Tibial artery (tissue), 4 donors: ENCODE measurements around the gene BTN3A1.
"Not testable (repeated sequence)": the region's sequence is repeated elsewhere in the genome, so short reads cannot be mapped to it uniquely, and the experiment has no call there.

ENCODE experiments used
- DNase-seq, 2 donors: peaks; one replicate each; pipeline ENCODE4 v3.0.0-alpha.2; 2019
- H3K27ac ChIP-seq, 2 donors: fragments of 200-600 bp; sonication (generic) in 1 of 2; 1 replicate in 1 of 2; 2 replicates in 1 of 2; pipeline ENCODE4 v1.5.1; 2018 to 2019; ENCODE audit warnings: mild to moderate bottlenecking in 1 of 2
- H3K27me3 ChIP-seq, 2 donors: fragments of 200-600 bp; sonication (generic) in 1 of 2; one replicate each; pipeline versions ENCODE4 v1.5.1 to v1.6.0; 2016 to 2019
- H3K36me3 ChIP-seq, 3 donors: fragments of 200-600 bp; sonication (generic) in 2 of 3; one replicate each; pipeline ENCODE4 v1.5.1; 2016 to 2019; ENCODE audit warnings: mild to moderate bottlenecking in 2 of 3
- H3K4me1 ChIP-seq, 4 donors: fragments of 200-600 bp; sonication (generic) in 2 of 4; 1 replicate in 3 of 4; 2 replicates in 1 of 4; pipeline ENCODE4 v1.5.1; 2016 to 2019
- H3K4me3 ChIP-seq, 2 donors: fragments of 200-600 bp; sonication (generic) in 1 of 2; 1 replicate in 1 of 2; 2 replicates in 1 of 2; pipeline ENCODE4 v1.5.1; 2018 to 2019; ENCODE audit warnings: mild to moderate bottlenecking in 2 of 2
- H3K9me3 ChIP-seq, 3 donors: fragments of 200-600 bp; sonication (generic) in 1 of 3; one replicate each; pipeline ENCODE4 v1.5.1; 2016 to 2019
- CTCF ChIP-seq, 2 experiments: fragments of 200-600 bp in 1 of 2; fragments of 450-650 bp in 1 of 2; IDR thresholded peaks; one replicate each; pipeline ENCODE4 v1.5.1; 2017 to 2019; ENCODE audit warnings: antibody characterized with exemption in 2 of 2, mild to moderate bottlenecking in 1 of 2, moderate library complexity in 1 of 2
- intact Hi-C: fragments of 100-400 bp; cut with DNase I; formaldehyde crosslinking; loops from one replicate; pipeline ENCODE4 v1.15.0; 2023; ENCODE audit warnings: low total_unique reads

The BTN3A1 gene

GRCh38 chr6:26363882-26364701, 38.0 kb upstream of the BTN3A1 start:
- DNase-seq, result no peak

DNA sequence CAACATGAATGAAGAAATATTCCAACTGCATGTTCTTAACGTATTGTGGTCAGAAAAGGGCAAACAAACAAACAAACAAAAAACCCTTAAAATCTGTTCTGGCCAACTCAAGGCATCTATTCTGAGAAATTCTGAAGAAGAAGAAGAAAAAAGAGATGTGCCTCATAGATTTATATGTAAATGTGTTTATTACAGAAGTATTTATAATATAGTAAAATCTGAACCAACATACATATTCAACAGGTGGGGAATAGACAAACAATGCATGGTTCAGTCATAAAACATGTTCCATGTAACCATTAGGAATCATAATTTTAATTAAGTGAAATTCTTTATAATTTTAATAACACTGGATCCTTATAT, 36.5 kb upstream of the BTN3A1 start:
- intact Hi-C loops, result loop anchor here (5.0 to 10.0 kb wide), 2 partner anchors 37 to 69 kb away; partner anchors contain the start of gene BTN3A1
- TF ChIP-seq CTCF (IDR thresholded peaks at IDR 0.05), result no peak
- Histone ChIP-seq H3K4me3 (peak overlapping the region; percentile 61 to 65), H3K9me3 (no peaks in the 10 kb centered on the region), H3K36me3 (peaks cover 0 to 12% (median 0%) of the 10 kb centered on the region in 3 donors), H3K27me3 (no peaks in the 10 kb centered on the region), H3K27ac (peak overlapping the region; percentile 81 to 84), H3K4me1 (peaks cover 0 to 11% (median 8%) of the 10 kb centered on the region in 4 donors)
- no peak for DNase-seq

More at GRCh38 chr6:26363882-26364701, 38.0 kb upstream of the BTN3A1 start:
- intact Hi-C loops, result loop anchor here (10.0 kb wide), 1 partner anchor 71 kb away; no protein-coding TSS in a partner anchor
- peak overlapping the region; percentile 61 to 65 for H3K4me3 ChIP-seq
- no peaks in the 10 kb centered on the region for H3K36me3 ChIP-seq
- peak overlapping the region; percentile 81 to 84 for H3K27ac ChIP-seq
- H3K4me1 ChIP-seq, result peaks cover 0 to 11% (median 8%) of the 10 kb centered on the region in 4 donors
- no peaks in the 10 kb centered on the region for H3K9me3 ChIP-seq
- no peak for TF ChIP-seq CTCF (IDR thresholded peaks at IDR 0.05)
- H3K27me3 ChIP-seq, result no peaks in the 10 kb centered on the region

DNA sequence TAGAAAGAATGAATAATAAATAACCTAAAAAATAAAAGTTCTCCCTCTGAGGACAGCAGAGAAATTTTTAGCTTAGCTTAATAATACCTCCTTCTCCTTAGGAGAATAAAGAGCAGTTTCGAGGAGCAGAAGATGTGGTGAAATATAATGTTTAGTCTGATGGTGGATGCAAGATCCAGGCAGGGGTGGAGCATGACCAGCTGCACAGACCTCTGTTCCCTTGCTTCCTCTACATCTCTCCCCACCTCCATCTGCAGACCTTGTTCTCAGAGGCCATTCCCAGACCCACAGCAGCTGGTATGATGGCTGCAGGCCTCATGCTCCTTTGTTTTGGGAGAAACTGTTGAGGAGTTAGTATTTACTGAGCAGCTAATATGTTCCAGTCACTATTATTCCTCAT, 35.6 kb upstream of the BTN3A1 start:
- Histone ChIP-seq H3K36me3 (peaks cover 0 to 12% (median 0%) of the 10 kb centered on the region in 3 donors), H3K27me3 (no peaks in the 10 kb centered on the region), H3K9me3 (no peaks in the 10 kb centered on the region), H3K4me3 (no peak overlapping the region), H3K27ac (no peak overlapping the region), H3K4me1 (peaks cover 0 to 11% (median 8%) of the 10 kb centered on the region in 4 donors)
- intact Hi-C loops, result loop anchor here (5.0 to 10.0 kb wide), 2 partner anchors 36 to 68 kb away; partner anchors contain the start of gene BTN3A1
- TF ChIP-seq CTCF (IDR thresholded peaks at IDR 0.05), result no peak
- no peak for DNase-seq

DNA sequence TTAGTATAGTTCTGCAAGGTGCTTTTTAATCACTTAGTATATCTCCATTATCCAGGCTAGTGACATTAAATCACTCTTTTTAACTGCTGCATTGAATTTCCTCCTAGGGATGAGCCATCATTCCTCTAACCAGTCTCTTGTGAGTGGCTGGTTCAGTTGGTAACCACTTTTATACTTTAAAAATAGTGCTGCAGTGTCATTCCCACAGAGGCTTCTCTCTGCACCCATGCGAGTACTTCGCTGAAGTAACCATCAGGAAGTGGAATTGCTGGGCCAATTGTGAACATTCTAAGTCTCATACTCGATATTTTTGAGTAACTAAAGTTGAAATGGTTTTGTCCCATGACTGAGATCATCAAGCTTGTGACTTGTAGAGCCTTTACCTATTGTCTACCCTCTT, 35.0 kb upstream of the BTN3A1 start:
- no peak overlapping the region for H3K4me3 ChIP-seq
- H3K36me3 ChIP-seq, result peaks cover 0 to 12% (median 0%) of the 10 kb centered on the region in 3 donors
- H3K4me1 ChIP-seq, result peaks cover 0 to 11% (median 8%) of the 10 kb centered on the region in 4 donors
- H3K27me3 ChIP-seq, result no peaks in the 10 kb centered on the region
- no peak for TF ChIP-seq CTCF (IDR thresholded peaks at IDR 0.05)
- DNase-seq, result no peak
- intact Hi-C loops, result loop anchor here (5.0 to 10.0 kb wide), 2 partner anchors 35 to 68 kb away; partner anchors contain the start of gene BTN3A1
- no peaks in the 10 kb centered on the region for H3K9me3 ChIP-seq
- no peak overlapping the region for H3K27ac ChIP-seq

GRCh38 chr6:26371813-26372212, 30.3 kb upstream of the BTN3A1 start:
- peaks cover 0 to 34% (median 13%) of the 10 kb centered on the region in 3 donors for H3K36me3 ChIP-seq
- not testable (repeated sequence) for H3K9me3 ChIP-seq, H3K4me3 ChIP-seq, DNase-seq, H3K4me1 ChIP-seq, H3K27ac ChIP-seq, H3K27me3 ChIP-seq
- intact Hi-C loops, result loop anchor here (2.0 kb wide), 1 partner anchor 17 kb away; no protein-coding TSS in a partner anchor
